Measurements from ENCODE around the gene ABCG4. TPM values are rescaled to one million over a fixed set of nuclear protein-coding genes. Genes with fewer than 3 reads are reported as not detected.

ABCG4 gene
- total RNA-seq, 2 experiments from 2014 or later: 0.08 TPM; not detected in 1

DNA sequence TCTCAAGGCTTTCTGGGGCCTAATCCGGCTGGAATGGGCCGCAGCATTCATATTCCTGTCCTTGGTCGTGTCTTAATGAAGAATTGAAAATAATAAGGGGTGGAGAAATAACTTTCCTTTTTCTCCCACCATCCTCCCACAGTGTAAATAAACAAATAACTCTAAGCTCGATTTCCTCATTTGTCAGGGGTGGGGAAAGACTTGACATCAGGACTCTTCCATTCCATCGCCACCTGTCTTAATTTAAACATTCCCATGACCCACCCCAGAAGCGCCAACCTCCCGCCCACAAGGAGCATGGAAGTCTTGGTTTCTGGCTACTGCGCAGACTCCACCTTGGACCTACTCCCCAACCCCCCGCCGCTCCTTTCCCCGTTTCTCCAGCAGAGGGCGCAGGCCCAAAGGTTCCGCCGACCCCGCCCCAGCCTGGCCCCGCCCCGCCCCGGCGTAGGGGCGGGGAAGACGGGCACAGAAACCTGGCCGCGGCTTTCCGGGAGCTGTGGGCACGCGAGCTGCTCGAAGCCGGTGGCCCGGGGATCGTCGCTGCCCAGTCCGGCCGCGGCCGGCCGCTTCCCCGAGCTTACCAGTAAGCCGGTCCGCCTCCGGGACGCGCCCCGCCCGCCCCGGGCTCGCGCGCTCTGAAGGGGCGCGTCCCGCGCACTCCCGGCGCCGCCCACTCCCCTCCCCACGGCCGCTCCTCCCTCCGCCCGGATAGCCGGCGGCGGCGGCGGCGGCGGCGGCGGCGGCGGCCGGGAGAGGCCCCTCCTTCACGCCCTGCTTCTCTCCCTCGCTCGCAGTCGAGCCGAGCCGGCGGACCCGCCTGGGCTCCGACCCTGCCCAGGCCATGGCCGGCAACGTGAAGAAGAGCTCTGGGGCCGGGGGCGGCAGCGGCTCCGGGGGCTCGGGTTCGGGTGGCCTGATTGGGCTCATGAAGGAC, 57.0 kb downstream of the ABCG4 start, which contains the start of gene CBL:
TSS of gene CBL (plus strand) at position 766 of the 937 bp plus-strand sequence. CDS start at position 845, 79 bp downstream.
- TF ChIP-seq, protein P1, sequence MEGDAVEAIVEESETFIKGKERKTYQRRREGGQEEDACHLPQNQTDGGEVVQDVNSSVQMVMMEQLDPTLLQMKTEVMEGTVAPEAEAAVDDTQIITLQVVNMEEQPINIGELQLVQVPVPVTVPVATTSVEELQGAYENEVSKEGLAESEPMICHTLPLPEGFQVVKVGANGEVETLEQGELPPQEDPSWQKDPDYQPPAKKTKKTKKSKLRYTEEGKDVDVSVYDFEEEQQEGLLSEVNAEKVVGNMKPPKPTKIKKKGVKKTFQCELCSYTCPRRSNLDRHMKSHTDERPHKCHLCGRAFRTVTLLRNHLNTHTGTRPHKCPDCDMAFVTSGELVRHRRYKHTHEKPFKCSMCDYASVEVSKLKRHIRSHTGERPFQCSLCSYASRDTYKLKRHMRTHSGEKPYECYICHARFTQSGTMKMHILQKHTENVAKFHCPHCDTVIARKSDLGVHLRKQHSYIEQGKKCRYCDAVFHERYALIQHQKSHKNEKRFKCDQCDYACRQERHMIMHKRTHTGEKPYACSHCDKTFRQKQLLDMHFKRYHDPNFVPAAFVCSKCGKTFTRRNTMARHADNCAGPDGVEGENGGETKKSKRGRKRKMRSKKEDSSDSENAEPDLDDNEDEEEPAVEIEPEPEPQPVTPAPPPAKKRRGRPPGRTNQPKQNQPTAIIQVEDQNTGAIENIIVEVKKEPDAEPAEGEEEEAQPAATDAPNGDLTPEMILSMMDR (IDR thresholded peaks at IDR 0.05): peak; percentile 80
- intact Hi-C loops (cut with DNase I, micrococcal nuclease): loop anchor here (1.0 to 5.0 kb wide), 5 partner anchors 36 to 117 kb away; no protein-coding TSS in a partner anchor
- Mint-ChIP-seq H3K27me3 (no peaks in the 10 kb centered on the region), H3K4me1 (ENCODE audit: low read depth) (peaks cover 43% of the 10 kb centered on the region), H3K4me3 (peak within 1 kb of the TSS; percentile 96), H3K27ac (peak within 1 kb of the TSS; percentile 88), H3K36me3 (ENCODE audit: low read depth) (peaks cover 9% of the 10 kb centered on the region), H3K9me3 (no peaks in the 10 kb centered on the region)
- Histone ChIP-seq H3K27ac (ENCODE audit: low read depth in 1 of 2, low read length in 2 of 2) (peak within 1 kb of the TSS; percentile 76 to 90), H3K27me3 (ENCODE audit: control insufficient read depth in 1 of 2, insufficient read depth in 2 of 2, low read length in 2 of 2) (no peaks in the 10 kb centered on the region), H3K4me1 (ENCODE audit: insufficient read depth, low read length) (peaks cover 31% of the 10 kb centered on the region), H3K4me3 (ENCODE audit: low read length) (peak within 1 kb of the TSS; percentile 95), H3K36me3 (ENCODE audit: insufficient read depth, low read length) (no peaks in the 10 kb centered on the region), H3K9me3 (ENCODE audit: control insufficient read depth in 1 of 2, insufficient read depth in 1 of 2, low read length in 2 of 2) (no peaks in the 10 kb centered on the region)
- peak; percentile 94 to 99 (median 96) for DNase-seq
- CTCF ChIA-PET: interaction anchor here (0.6 to 3.7 kb wide), 25 partner anchors 9 to 149 kb away, joined by 3 to 49 read pairs (median 4); partner anchors contain the start of genes HYOU1 and MCAM
- peak; percentile 88 for ATAC-seq (ENCODE audit: poor library complexity)
- POLR2A ChIA-PET: interaction anchor here (0.6 to 4.0 kb wide), 24 partner anchors 16 to 187 kb away, joined by 3 to 50 read pairs (median 6); partner anchors contain the start of genes ABCG4, C2CD2L, DPAGT1 and HINFP

DNA sequence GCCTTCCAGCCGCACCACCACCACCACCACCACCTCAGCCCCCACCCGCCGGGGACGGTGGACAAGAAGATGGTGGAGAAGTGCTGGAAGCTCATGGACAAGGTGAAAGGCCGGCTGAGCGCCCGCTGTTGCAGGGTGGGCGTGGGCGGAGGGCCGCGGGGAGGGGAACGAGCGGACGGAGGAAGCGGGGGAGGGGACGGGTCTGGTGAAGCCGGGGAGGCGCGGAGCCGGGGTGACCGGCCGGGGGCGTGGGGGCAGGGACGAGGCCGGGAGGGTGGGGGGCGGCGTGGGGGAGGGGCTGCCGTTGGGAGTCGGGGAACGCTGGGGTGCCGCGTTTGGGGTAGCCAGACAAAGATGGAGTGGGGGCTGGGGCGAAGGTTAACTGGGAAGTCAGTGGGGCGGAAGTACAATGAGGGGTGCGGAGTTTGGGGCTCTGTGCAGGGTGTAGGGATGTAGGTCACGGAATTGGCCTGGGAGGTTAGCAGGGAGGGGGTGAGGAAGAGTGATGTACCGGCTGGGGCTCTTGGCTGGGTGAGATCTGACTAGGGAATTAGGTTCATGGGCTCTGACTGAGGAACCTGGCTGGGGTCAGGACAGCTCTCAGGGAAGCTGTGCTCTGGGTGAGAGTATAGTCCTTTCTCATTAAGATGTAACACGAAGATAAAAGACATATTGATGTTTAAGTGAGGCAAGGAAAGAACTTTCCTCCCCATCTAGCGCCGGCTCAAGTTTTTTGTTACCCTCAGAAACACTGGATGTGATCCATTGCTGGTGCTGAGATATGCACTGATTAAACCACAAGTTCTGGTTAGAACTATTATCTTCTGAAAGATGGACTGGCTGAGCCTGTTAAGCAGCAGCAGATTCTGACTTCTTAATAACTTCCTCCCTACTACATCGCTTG, 57.9 kb downstream of the ABCG4 start:
- Histone ChIP-seq H3K36me3 (ENCODE audit: insufficient read depth, low read length) (no peaks in the 10 kb centered on the region), H3K9me3 (ENCODE audit: control insufficient read depth in 1 of 2, insufficient read depth in 1 of 2, low read length in 2 of 2) (no peaks in the 10 kb centered on the region), H3K27ac (ENCODE audit: low read depth in 1 of 2, low read length in 2 of 2) (peak overlapping the region; percentile 76 to 90), H3K27me3 (ENCODE audit: control insufficient read depth in 1 of 2, insufficient read depth in 2 of 2, low read length in 2 of 2) (no peaks in the 10 kb centered on the region), H3K4me1 (ENCODE audit: insufficient read depth, low read length) (peaks cover 32% of the 10 kb centered on the region), H3K4me3 (ENCODE audit: low read length) (peak overlapping the region; percentile 95)
- DNase-seq (peak; percentile 9 to 75 (median 39)), ATAC-seq (ENCODE audit: poor library complexity) (peak; percentile 33)
- Mint-ChIP-seq H3K4me3 (peak overlapping the region; percentile 96), H3K9me3 (no peaks in the 10 kb centered on the region), H3K27me3 (no peaks in the 10 kb centered on the region), H3K4me1 (ENCODE audit: low read depth) (peaks cover 43% of the 10 kb centered on the region), H3K36me3 (ENCODE audit: low read depth) (peaks cover 9% of the 10 kb centered on the region), H3K27ac (peak overlapping the region; percentile 88)
- POLR2A ChIA-PET: interaction anchor here (0.6 to 4.0 kb wide), 25 partner anchors 10 to 188 kb away, joined by 3 to 50 read pairs (median 5); partner anchors contain the start of genes ABCG4, C2CD2L, DPAGT1 and NLRX1
- intact Hi-C loops (cut with DNase I, micrococcal nuclease): loop anchor here (1.0 to 5.0 kb wide), 3 partner anchors 36 to 117 kb away; no protein-coding TSS in a partner anchor
- CTCF ChIA-PET: interaction anchor here (0.6 to 3.7 kb wide), 23 partner anchors 8 to 150 kb away, joined by 3 to 49 read pairs (median 4); partner anchors contain the start of gene HYOU1
- TF ChIP-seq, protein P1 (IDR thresholded peaks at IDR 0.05): no peak

Data from CD4-positive, alpha-beta T cell (primary cell).